Measurements from ENCODE around the gene TMC6.

DNA sequence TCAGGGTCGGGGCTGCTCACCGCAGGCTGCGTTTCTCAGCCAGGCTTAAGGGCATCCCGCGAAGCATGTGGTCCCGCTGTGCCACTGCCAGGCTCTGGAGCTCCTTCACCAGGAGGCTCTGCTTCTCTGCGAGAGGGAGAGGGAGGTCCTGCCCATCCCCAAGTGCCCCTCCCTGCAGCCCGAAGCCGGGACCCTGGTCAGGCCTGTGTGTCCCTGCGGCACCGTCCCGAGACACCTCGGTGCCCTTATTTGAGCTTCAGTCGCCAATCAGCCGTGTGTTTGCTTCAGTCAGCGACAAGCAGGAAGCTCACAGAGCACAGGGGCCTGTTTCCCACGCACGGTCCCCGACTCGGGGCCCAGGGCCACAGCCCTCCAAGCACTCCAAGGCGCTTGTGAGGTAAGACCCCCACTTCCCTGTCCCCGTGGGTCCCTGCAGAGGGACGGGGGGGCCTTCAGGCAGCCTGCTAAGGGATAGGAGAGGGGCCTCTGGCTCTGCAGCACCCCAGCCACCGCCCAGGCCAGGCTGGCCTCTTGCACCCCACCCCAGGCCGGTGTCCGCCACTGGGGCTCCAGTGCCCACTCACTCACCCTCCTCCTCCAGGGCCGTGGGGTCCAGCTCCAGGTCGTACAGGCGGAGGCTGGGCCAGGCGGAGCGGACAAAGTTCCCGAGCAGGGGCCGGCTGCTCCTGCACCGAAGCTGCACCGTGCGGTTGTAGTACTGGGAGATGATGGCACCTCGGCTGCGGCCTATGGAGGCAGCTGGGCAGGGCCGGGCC is 3.2 kb downstream of the TMC6 start:
- TF ChIP-seq NFIC (IDR thresholded peaks at IDR 0.05; ENCODE audit: borderline replicate concordance) (no peak), NRF1 (IDR thresholded peaks at IDR 0.05; ENCODE audit: low read depth, low read length) (no peak)
- TF ChIP-seq, protein P1, sequence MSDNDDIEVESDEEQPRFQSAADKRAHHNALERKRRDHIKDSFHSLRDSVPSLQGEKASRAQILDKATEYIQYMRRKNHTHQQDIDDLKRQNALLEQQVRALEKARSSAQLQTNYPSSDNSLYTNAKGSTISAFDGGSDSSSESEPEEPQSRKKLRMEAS (IDR thresholded peaks at IDR 0.05; ENCODE audit: low read depth) = no peak

Data from SK-N-SH (cell line).